ENCODE results near the gene CGB8. TPM values are rescaled to one million over a fixed set of nuclear protein-coding genes. Genes with fewer than 3 reads are reported as not detected.

Gene CGB8
- total RNA-seq, 6 donors from 2014 or later = not detected

- peaks cover 19 to 89% (median 73%) of the 10 kb centered on the region in 4 donors for H3K36me3 ChIP-seq
These were observed 42.6 kb upstream of the CGB8 start for GRCh38 chr19:49091391-49092038.

GRCh38 chr19:49086296-49086695 is 37.4 kb upstream of the CGB8 start:
- peaks cover 12 to 39% (median 29%) of the 10 kb centered on the region in 4 donors for H3K36me3 ChIP-seq
- 56 to 57% methylated on average over 11 of the region's 11 CpGs for WGBS, 2 donors
- peak overlapping the region; percentile 93 to 100 (median 98) for H3K4me3 ChIP-seq
- H3K4me1 ChIP-seq = peaks cover 19 to 38% (median 23%) of the 10 kb centered on the region in 4 donors
- H3K9me3 ChIP-seq = no peaks in the 10 kb centered on the region
- no peak for ATAC-seq (ENCODE audit: low FRiP score in 2 of 2)
- H3K27ac ChIP-seq = peak overlapping the region in 3 of 4 donors; percentile 91 to 95 (median 92)
- no peak for DNase-seq
- no peaks in the 10 kb centered on the region for H3K27me3 ChIP-seq
- no peak for TF ChIP-seq CTCF (IDR thresholded peaks at IDR 0.05)
- TF ChIP-seq EP300 (IDR thresholded peaks at IDR 0.05) = no peak
- TF ChIP-seq POLR2AphosphoS5 (IDR thresholded peaks at IDR 0.05) = no peak
- TF ChIP-seq POLR2A (IDR thresholded peaks at IDR 0.05) = no peak

More at GRCh38 chr19:49091391-49092038, 42.6 kb upstream of the CGB8 start:
- TF ChIP-seq POLR2AphosphoS5 (IDR thresholded peaks at IDR 0.05) (no peak), CTCF (IDR thresholded peaks at IDR 0.05) (no peak), POLR2A (IDR thresholded peaks at IDR 0.05) (no peak), EP300 (IDR thresholded peaks at IDR 0.05) (no peak)
- no peak for DNase-seq
- ATAC-seq (ENCODE audit: low FRiP score in 2 of 2) = no peak
- peaks cover 12 to 25% (median 13%) of the 10 kb centered on the region in 4 donors for H3K4me1 ChIP-seq
- no peaks in the 10 kb centered on the region for H3K9me3 ChIP-seq
- H3K27ac ChIP-seq = no peak overlapping the region
- H3K27me3 ChIP-seq = no peaks in the 10 kb centered on the region
- WGBS, 2 donors = 91% methylated on average over 17 of the region's 17 CpGs
- H3K4me3 ChIP-seq = no peak overlapping the region

GRCh38 chr19:49085868-49086232 is 36.9 kb upstream of the CGB8 start:
- Histone ChIP-seq H3K4me1 (peaks cover 19 to 38% (median 23%) of the 10 kb centered on the region in 4 donors), H3K36me3 (peaks cover 7 to 34% (median 25%) of the 10 kb centered on the region in 4 donors), H3K27ac (peak overlapping the region; percentile 89 to 95 (median 92)), H3K9me3 (no peaks in the 10 kb centered on the region), H3K4me3 (peak overlapping the region; percentile 93 to 100 (median 98)), H3K27me3 (no peaks in the 10 kb centered on the region)
- ATAC-seq (ENCODE audit: low FRiP score in 2 of 2) (no peak), DNase-seq (no peak)
- TF ChIP-seq POLR2A (IDR thresholded peaks at IDR 0.05) (no peak), CTCF (IDR thresholded peaks at IDR 0.05) (no peak), POLR2AphosphoS5 (IDR thresholded peaks at IDR 0.05) (no peak), EP300 (IDR thresholded peaks at IDR 0.05) (no peak)
- 0 to 3% methylated on average over 14 of the region's 14 CpGs for WGBS, 2 donors

- Histone ChIP-seq H3K27ac (peak within 1 kb of the TSS; percentile 89 to 95 (median 92)), H3K9me3 (no peaks in the 10 kb centered on the region), H3K4me1 (peaks cover 19 to 38% (median 23%) of the 10 kb centered on the region in 4 donors), H3K27me3 (no peaks in the 10 kb centered on the region), H3K4me3 (peak within 1 kb of the TSS; percentile 93 to 100 (median 98)), H3K36me3 (peaks cover 1 to 28% (median 19%) of the 10 kb centered on the region in 4 donors)
- peak; percentile 98 to 100 for DNase-seq
- WGBS, 2 donors = 0 to 1% methylated on average over 24 to 51 of the region's 89 CpGs
- peak; percentile 99 for ATAC-seq (ENCODE audit: low FRiP score in 2 of 2)
- TF ChIP-seq POLR2AphosphoS5 (IDR thresholded peaks at IDR 0.05) (peak; percentile 93 to 97), EP300 (IDR thresholded peaks at IDR 0.05) (peak in 1 of 4 donors; percentile 3), POLR2A (IDR thresholded peaks at IDR 0.05) (peak; percentile 55 to 96 (median 84)), CTCF (IDR thresholded peaks at IDR 0.05) (peak in 3 of 6 experiments; percentile 21 to 60 (median 37))
These were observed 36.3 kb upstream of the CGB8 start, which contains the start of gene SNRNP70 for GRCh38 chr19:49085020-49085867. SNRNP70 (plus strand) TSS chr19:49085451; CDS start chr19:49086415, 964 bp downstream.

Data from upper lobe of left lung (tissue), 6 donors.